ENCODE results near the gene P3H2.

DNA sequence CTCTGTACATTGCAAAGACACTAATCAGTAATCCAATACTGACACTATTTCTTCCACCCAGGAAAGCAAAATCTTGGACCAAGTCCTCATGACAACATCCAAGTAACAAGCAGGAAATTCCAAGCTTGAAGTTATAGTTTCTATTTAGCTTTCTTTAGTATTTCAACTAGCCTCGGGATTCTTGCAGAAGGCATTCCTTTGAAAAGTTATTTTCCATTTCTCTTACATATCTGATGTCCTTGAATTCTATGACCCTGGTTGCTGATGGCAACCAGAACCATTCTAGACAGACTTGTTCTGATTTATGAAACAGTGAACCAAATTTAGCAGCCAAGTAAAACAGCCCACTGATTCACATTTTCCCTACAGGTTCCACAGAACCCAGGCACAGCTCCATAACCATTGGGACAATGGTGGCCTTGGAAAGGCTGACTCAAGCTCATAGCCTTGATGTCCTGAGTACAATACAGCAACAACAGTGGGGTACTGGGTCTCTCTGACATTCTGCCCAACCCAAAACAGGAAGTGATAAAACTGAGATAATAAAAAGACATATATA lies 26.5 kb downstream of the P3H2 start:
- TF ChIP-seq, protein P1, sequence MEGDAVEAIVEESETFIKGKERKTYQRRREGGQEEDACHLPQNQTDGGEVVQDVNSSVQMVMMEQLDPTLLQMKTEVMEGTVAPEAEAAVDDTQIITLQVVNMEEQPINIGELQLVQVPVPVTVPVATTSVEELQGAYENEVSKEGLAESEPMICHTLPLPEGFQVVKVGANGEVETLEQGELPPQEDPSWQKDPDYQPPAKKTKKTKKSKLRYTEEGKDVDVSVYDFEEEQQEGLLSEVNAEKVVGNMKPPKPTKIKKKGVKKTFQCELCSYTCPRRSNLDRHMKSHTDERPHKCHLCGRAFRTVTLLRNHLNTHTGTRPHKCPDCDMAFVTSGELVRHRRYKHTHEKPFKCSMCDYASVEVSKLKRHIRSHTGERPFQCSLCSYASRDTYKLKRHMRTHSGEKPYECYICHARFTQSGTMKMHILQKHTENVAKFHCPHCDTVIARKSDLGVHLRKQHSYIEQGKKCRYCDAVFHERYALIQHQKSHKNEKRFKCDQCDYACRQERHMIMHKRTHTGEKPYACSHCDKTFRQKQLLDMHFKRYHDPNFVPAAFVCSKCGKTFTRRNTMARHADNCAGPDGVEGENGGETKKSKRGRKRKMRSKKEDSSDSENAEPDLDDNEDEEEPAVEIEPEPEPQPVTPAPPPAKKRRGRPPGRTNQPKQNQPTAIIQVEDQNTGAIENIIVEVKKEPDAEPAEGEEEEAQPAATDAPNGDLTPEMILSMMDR (IDR thresholded peaks at IDR 0.05) = no peak
- TF ChIP-seq POLR2A (IDR thresholded peaks at IDR 0.05) = no peak

Data from thyroid gland (tissue), 4 donors.